K562 (cell line): ENCODE measurements around the gene RGS5. TPM values are rescaled to one million over a fixed set of nuclear protein-coding genes. Genes with fewer than 3 reads are reported as not detected.

Source experiments
- ATAC-seq: fragments of 200-7000 bp; cut with Tn5 transposase; 3 replicates; pipeline ENCODE4 v1.9.1; 2020; ENCODE audit warnings: moderate library complexity
- BruUV-seq: library from RNA; stranded (reverse); fragments of 400-500 nt; replicated peaks from 2 replicates; lab custom pipeline; 2021; lab: Mats Ljungman, UMichigan
- CTCF ChIA-PET: fragments of 300-600 bp; formaldehyde crosslinking; extraction: SDS; loops from one replicate; lab custom pipeline; 2021; ENCODE audit warnings: low intra/inter-chr PET ratio; lab: Yijun Ruan, JAX
- POLR2A ChIA-PET: fragments of 300-600, 350-650 bp; sonication (Branson Sonifier 250); formaldehyde crosslinking; extraction: SDS; loops from one replicate; lab custom pipeline; 2021; ENCODE audit warnings: antibody characterized with exemption, inconsistent platforms; lab: Yijun Ruan, JAX
- DNase-seq, 4 experiments: peaks; one replicate each; pipeline versions ENCODE4 v3.0.0 to v3.0.0-alpha.2; 2011 to 2018; ENCODE audit warnings: low spot score in 3 of 4, mixed read lengths in 3 of 4; ENCODE audit errors: extremely low read depth in 1 of 4
- FAIRE-seq: peaks from 2 replicates; lab custom pipeline; 2011; peaks lifted over from hg19 to GRCh38; lab: Jason Lieb, UNC
- H2AFZ ChIP-seq: 2 replicates; pipeline ENCODE4 v1.6.0; 2011; ENCODE audit warnings: low read depth, low read length, control low read depth, inconsistent platforms
- H3K27ac ChIP-seq: fragments of 200-600 bp; 3 replicates; pipeline ENCODE4 v1.8.0; 2011; ENCODE audit warnings: low read depth, mild to moderate bottlenecking, control low read depth, inconsistent platforms, low read length, moderate library complexity, mixed read lengths; ENCODE audit errors: extremely low read depth
- H3K27me3 ChIP-seq, 2 experiments: fragments of 300-600 bp in 1 of 2; 2 replicates in 1 of 2; 3 replicates in 1 of 2; pipeline versions ENCODE4 v1.6.0 to v1.8.0; 2011; ENCODE audit warnings: inconsistent platforms in 2 of 2, low read length in 2 of 2, mild to moderate bottlenecking in 1 of 2, mixed read lengths in 1 of 2, moderate library complexity in 1 of 2; ENCODE audit not compliant: control insufficient read depth in 2 of 2, insufficient read depth in 2 of 2
- H3K36me3 ChIP-seq: fragments of 300-600 bp; 3 replicates; pipeline ENCODE4 v1.8.0; 2011; ENCODE audit warnings: mild to moderate bottlenecking, low read length, inconsistent platforms; ENCODE audit not compliant: control insufficient read depth, insufficient read depth
- H3K4me1 ChIP-seq, 2 experiments: fragments of 200-600 bp in 1 of 2; replicated peaks in 1 of 2; 2 replicates in 1 of 2; 3 replicates in 1 of 2; pipeline versions ENCODE4 v1.5.1 to v1.8.0; 2011; ENCODE audit warnings: inconsistent platforms in 2 of 2, low read length in 2 of 2, mild to moderate bottlenecking in 1 of 2, mixed read lengths in 1 of 2, moderate library complexity in 1 of 2; ENCODE audit not compliant: control insufficient read depth in 2 of 2, insufficient read depth in 2 of 2
- H3K4me2 ChIP-seq: 2 replicates; pipeline ENCODE4 v1.6.1; 2011; ENCODE audit warnings: low read length, control low read depth, inconsistent platforms, mixed read lengths; ENCODE audit not compliant: insufficient read depth
- H3K4me3 ChIP-seq: fragments of 200-600 bp; sonication (generic), shearing (Covaris generic); 2 replicates; pipeline ENCODE4 v1.5.1; 2016; ENCODE audit warnings: control low read depth, inconsistent platforms
- H3K79me2 ChIP-seq: fragments of 200-600 bp; 3 replicates; pipeline ENCODE4 v1.8.0; 2011; ENCODE audit warnings: low read length, inconsistent platforms; ENCODE audit not compliant: control insufficient read depth, insufficient read depth
- H3K9ac ChIP-seq, 2 experiments: 2 replicates each; pipeline versions ENCODE4 v1.6.0 to v1.6.1; 2011; ENCODE audit warnings: low read depth in 2 of 2, low read length in 2 of 2, control low read depth in 1 of 2, inconsistent platforms in 1 of 2, mild to moderate bottlenecking in 1 of 2, mixed read lengths in 1 of 2; ENCODE audit not compliant: insufficient read depth in 1 of 2
- H3K9me1 ChIP-seq: one replicate; pipeline ENCODE4 v1.6.0; 2011; ENCODE audit warnings: inconsistent platforms, mild to moderate bottlenecking, low read length, moderate library complexity; ENCODE audit not compliant: control insufficient read depth, insufficient read depth
- H3K9me3 ChIP-seq: replicated peaks from 2 replicates; pipeline ENCODE4 v1.5.1; 2011; ENCODE audit warnings: low read depth, low read length, inconsistent platforms; ENCODE audit not compliant: control insufficient read depth, insufficient read depth
- H4K20me1 ChIP-seq: replicated peaks from 2 replicates; pipeline ENCODE4 v1.6.1; 2011; ENCODE audit warnings: low read length, inconsistent platforms, mixed read lengths; ENCODE audit not compliant: control insufficient read depth, insufficient read depth
- ESRRB ChIP-seq: fragments of 250-450 bp; sonication (Bioruptor Pico); IDR thresholded peaks from 2 replicates; pipeline ENCODE4 v1.5.0; 2020; ENCODE audit warnings: mild to moderate bottlenecking, moderate library complexity, borderline replicate concordance
- GTF2B ChIP-seq: IDR thresholded peaks from 2 replicates; pipeline ENCODE4 v1.6.1; 2011; ENCODE audit not compliant: insufficient read length; ENCODE audit errors: extremely low read depth
- HNRNPUL1 ChIP-seq: fragments of 200-400 bp; formaldehyde crosslinking; IDR thresholded peaks from 2 replicates; pipeline ENCODE4 v1.6.1; 2017; ENCODE audit warnings: low read length
- JUN ChIP-seq, 2 experiments: sonication (generic) in 1 of 2; formaldehyde crosslinking in 1 of 2; IDR thresholded peaks; 2 replicates each; pipeline versions ENCODE4 v1.6.1 to v1.8.0; 2012 to 2022; ENCODE audit warnings: borderline replicate concordance in 2 of 2, mild to moderate bottlenecking in 2 of 2, improper control_type of control experiment in 1 of 2, low read depth in 1 of 2, low read length in 1 of 2, missing genetic modification reagents in 1 of 2
- MYBL2 ChIP-seq, 2 experiments: fragments of 450-650 bp in 1 of 2; sonication (generic) in 1 of 2; formaldehyde crosslinking in 1 of 2; IDR thresholded peaks; 2 replicates each; pipeline versions ENCODE4 v1.6.1 to v1.8.1; 2017 to 2022; ENCODE audit warnings: borderline replicate concordance in 1 of 2, inconsistent platforms in 1 of 2, low read depth in 1 of 2, mild to moderate bottlenecking in 1 of 2, missing genetic modification reagents in 1 of 2, moderate library complexity in 1 of 2
- RHOXF2B ChIP-seq: fragments of 250-450 bp; sonication (Bioruptor Pico); conservative IDR thresholded peaks from 2 replicates; pipeline ENCODE4 v1.5.1; 2021
- SP1 ChIP-seq: sonication (generic); formaldehyde crosslinking; IDR thresholded peaks from 2 replicates; pipeline ENCODE4 v1.8.1; 2022; ENCODE audit warnings: mild to moderate bottlenecking, missing genetic modification reagents
- THRAP3 ChIP-seq: fragments of 450-650 bp; IDR thresholded peaks from 2 replicates; pipeline ENCODE4 v1.6.1; 2016; ENCODE audit warnings: mild to moderate bottlenecking, inconsistent platforms, borderline replicate concordance
- TSC22D4 ChIP-seq: fragments of 450-650 bp; IDR thresholded peaks from 2 replicates; pipeline ENCODE4 v1.6.1; 2016; ENCODE audit warnings: missing genetic modification characterization, missing biosample characterization, control low read depth
- ZBTB9 ChIP-seq: fragments of 450-650 bp; formaldehyde crosslinking; IDR thresholded peaks from 2 replicates; pipeline ENCODE4 v1.4.0; 2020; ENCODE audit warnings: mild to moderate bottlenecking, moderate library complexity
- ZC3H11A ChIP-seq: IDR thresholded peaks from 2 replicates; pipeline ENCODE4 v1.6.1; 2012; ENCODE audit warnings: low read depth, low read length, improper control_type of control experiment
- ZFP36 ChIP-seq: fragments of 150-350 bp; IDR thresholded peaks from 2 replicates; pipeline ENCODE4 v1.6.1; 2018; ENCODE audit warnings: low read length, low read depth; ENCODE audit not compliant: partially characterized antibody
- ZNF583 ChIP-seq: fragments of 250-450 bp; sonication (Bioruptor Pico); IDR thresholded peaks from 2 replicates; pipeline ENCODE4 v1.4.0; 2020
- WGBS: fragments of 100-300 bp; shearing (Covaris generic); methylation state at CpG from one replicate; pipeline ENCODE4 v1.1.6; 2016; ENCODE audit warnings: low coverage, mixed read lengths; ENCODE audit not compliant: insufficient coverage; ENCODE audit errors: missing lambda C conversion rate; 5-methylcytosine and 5-hydroxymethylcytosine counted together
- in situ Hi-C: fragments of 300-500 bp; cut with MboI; formaldehyde crosslinking; loops from 4 replicates; pipeline ENCODE4 v1.15.0; 2018; ENCODE audit warnings: inconsistent platforms, mixed read lengths
- intact Hi-C: fragments of 100-400 bp; cut with micrococcal nuclease; formaldehyde crosslinking; loops from 2 replicates; pipeline ENCODE4 v1.14.2; 2022
- polyA plus RNA-seq, 8 experiments: library from polyadenylated mRNA; depleted of rRNA in 4 of 8; stranded (reverse) in 5 of 8; unstranded in 3 of 8; fragments of >200 nt; fragmentation: Nextera tagmentation in 2 of 8; fragmentation: Illumina TruSeq in 1 of 8; extraction: Ambion mirVana in 2 of 8; extraction: Trizol in 1 of 8; gene quantifications; 2 replicates each; pipeline versions ENCODE4 v1.2.1 to v1.2.3, GENCODE V29; 2011 to 2014; ENCODE audit warnings: inconsistent platforms in 1 of 8, missing spikeins in 1 of 8
- total RNA-seq, 7 experiments: library from RNA; depleted of rRNA in 6 of 7; stranded (reverse); fragments of >200 nt in 6 of 7; fragmentation: Illumina TruSeq in 2 of 7; extraction: Trizol in 2 of 7; gene quantifications; 2 replicates each; pipeline versions ENCODE4 v1.2.1 to v1.2.3, GENCODE V29; 2011 to 2021; ENCODE audit warnings: low replicate concordance in 1 of 7

RGS5 gene
- total and polyA plus RNA-seq, 9 of the 15 experiments (the other 6 are each of a cell fraction or from before 2014, with no cell fraction given), result 0.71 to 5.3 (median 2.4) TPM

GRCh38 chr1:163191301-163191700 is 11.4 kb downstream of the RGS5 start:
- CTCF ChIA-PET, result no interaction called here
- POLR2A ChIA-PET, result no interaction called here
- DNase-seq, result no peak
- TF ChIP-seq TSC22D4 (tag) (no peak), GTF2B (no peak), ZC3H11A (no peak), JUN (IDR thresholded peaks at IDR 0.05; ENCODE audit: borderline replicate concordance, low read depth, low read length) (no peak), JUN (CRISPR knock-in tag; IDR thresholded peaks at IDR 0.05; ENCODE audit: borderline replicate concordance) (no peak), RHOXF2B (CRISPR knock-in tag) (no peak), HNRNPUL1 (no peak), ZFP36 (no peak), ZNF583 (no peak), MYBL2 (IDR thresholded peaks at IDR 0.05; ENCODE audit: low read depth) (no peak), MYBL2 (CRISPR knock-in tag; IDR thresholded peaks at IDR 0.05; ENCODE audit: borderline replicate concordance) (no peak), ESRRB (CRISPR knock-in tag) (no peak), SP1 (CRISPR knock-in tag) (no peak), THRAP3 (no peak), ZBTB9 (no peak)

More at GRCh38 chr1:163191301-163191700, 11.4 kb downstream of the RGS5 start:
- no TSS peak for BruUV-seq
- in situ Hi-C loops (no loop called here), intact Hi-C loops (no loop called here)
- Histone ChIP-seq H3K9ac (no peak overlapping the region), H2AFZ (no peak overlapping the region), H3K36me3 (no peaks in the 10 kb centered on the region), H3K79me2 (no peaks in the 10 kb centered on the region), H3K9me3 (no peaks in the 10 kb centered on the region), H3K27me3 (no peaks in the 10 kb centered on the region), H3K9me1 (no peaks in the 10 kb centered on the region), H3K27ac (no peak overlapping the region), H4K20me1 (no peaks in the 10 kb centered on the region), H3K4me3 (no peak overlapping the region), H3K4me2 (no peak overlapping the region), H3K4me1 (no peaks in the 10 kb centered on the region)
- 0% methylated on average over 1 of the region's 1 CpG for WGBS
- ATAC-seq (no peak), FAIRE-seq (no peak)
